HG02852 (cell line): ENCODE data around the gene HSPBP1.

Experiments used
- ATAC-seq: cut with Tn5 transposase; IDR thresholded peaks from one replicate; pipeline ENCODE4 v1.9.1; 2021; ENCODE audit warnings: mild to moderate bottlenecking, moderate library complexity; ENCODE audit not compliant: unreplicated experiment

HSPBP1 gene

GRCh38 chr19:55255618-55256423 is 24.1 kb downstream of the HSPBP1 start:
- ATAC-seq = no peak

- ATAC-seq = no peak
Measured at GRCh38 chr19:55254625-55254977, 25.3 kb downstream of the HSPBP1 start.

GRCh38 chr19:55253842-55254624 is 25.9 kb downstream of the HSPBP1 start:
- ATAC-seq = peak; percentile 36

- ATAC-seq = no peak
Measured at GRCh38 chr19:55252760-55253663, 26.9 kb downstream of the HSPBP1 start.

GRCh38 chr19:55251341-55252081 is 28.4 kb downstream of the HSPBP1 start:
- ATAC-seq = no peak

GRCh38 chr19:55250262-55251036 is 29.5 kb downstream of the HSPBP1 start:
- ATAC-seq = no peak

- ATAC-seq = no peak
Measured at GRCh38 chr19:55249841-55250240, 30.1 kb downstream of the HSPBP1 start.

GRCh38 chr19:55248704-55249103 is 31.2 kb downstream of the HSPBP1 start:
- ATAC-seq = no peak

- no peak for ATAC-seq
Measured at GRCh38 chr19:55248166-55248675, 31.7 kb downstream of the HSPBP1 start.

GRCh38 chr19:55247621-55248099 is 32.2 kb downstream of the HSPBP1 start:
- ATAC-seq = no peak

- no peak for ATAC-seq
Measured at GRCh38 chr19:55246462-55247451, 33.2 kb downstream of the HSPBP1 start.

- ATAC-seq = no peak
Measured at GRCh38 chr19:55245236-55245904, 34.5 kb downstream of the HSPBP1 start.

GRCh38 chr19:55244004-55244680 is 35.8 kb downstream of the HSPBP1 start:
- ATAC-seq = no peak

GRCh38 chr19:55242517-55242916 is 37.4 kb downstream of the HSPBP1 start:
- ATAC-seq = no peak

- no peak for ATAC-seq
Measured at GRCh38 chr19:55241935-55242464, 37.9 kb downstream of the HSPBP1 start.

- no peak for ATAC-seq
Measured at GRCh38 chr19:55241143-55241934, 38.6 kb downstream of the HSPBP1 start.
